ENCODE measurements around the gene APOBEC3H.

Gene APOBEC3H

DNA sequence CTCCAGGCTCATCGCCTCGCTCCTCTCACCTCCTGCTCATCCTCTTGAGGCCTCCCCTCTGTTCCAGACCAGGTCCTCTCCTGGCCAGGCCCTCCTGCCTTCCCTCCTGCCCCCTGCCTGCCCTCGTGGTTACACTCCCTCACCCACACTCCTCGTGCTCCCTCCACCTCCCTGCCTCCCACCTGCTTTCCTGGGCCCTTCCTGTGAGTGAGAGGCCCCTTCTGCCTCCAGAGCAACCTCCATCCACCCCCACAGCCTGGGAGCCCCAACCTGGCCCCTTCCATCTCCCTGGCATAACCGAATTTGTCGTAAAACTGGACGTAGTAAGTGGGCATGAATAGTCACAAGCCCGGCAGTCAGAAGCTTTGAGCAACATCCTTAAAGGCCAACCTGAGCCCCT is 15.4 kb upstream of the APOBEC3H start:
- no peak for DNase-seq

DNA sequence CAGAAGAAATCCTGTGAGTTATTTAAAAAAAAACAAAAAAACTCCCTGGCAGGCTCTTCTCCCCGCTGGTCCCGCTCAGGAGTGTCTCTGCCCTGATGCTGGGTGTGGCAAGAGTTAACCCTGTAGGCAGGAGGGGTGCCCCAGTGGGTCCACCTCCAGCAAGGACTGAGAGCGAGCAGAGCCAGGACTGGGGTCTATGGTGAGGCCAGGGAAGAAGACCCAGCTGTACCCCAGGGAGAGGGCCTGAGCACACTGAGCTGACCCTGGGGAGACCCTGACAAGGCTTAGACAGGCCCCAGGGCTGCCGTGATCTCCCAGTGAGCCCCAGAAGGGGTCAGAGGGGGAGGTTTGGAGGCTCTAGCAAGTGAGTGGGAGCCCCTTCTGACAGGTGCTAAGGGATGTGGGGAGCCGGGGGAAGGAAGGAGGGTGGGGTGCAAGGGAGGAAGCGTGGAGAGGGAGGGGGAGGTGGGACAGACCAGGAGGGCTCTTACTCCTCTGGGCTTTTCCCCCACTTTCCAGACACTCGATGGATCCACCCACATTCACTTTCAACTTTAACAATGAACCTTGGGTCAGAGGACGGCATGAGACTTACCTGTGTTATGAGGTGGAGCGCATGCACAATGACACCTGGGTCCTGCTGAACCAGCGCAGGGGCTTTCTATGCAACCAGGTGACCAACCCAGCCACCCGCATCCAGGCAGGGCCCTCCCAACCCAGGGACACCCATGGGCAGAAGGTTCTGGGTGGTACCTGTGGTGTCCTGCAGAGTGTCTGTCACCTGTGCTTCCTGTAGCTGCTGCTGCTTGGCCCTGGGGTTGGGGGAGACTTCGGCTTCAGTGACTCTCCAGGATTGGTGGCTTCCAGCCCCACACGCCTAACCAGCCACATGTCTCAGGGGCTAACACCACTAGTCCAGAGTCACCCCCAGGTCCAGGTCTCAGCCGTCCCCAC is 13.6 kb upstream of the APOBEC3H start:
- no peak for DNase-seq

DNA sequence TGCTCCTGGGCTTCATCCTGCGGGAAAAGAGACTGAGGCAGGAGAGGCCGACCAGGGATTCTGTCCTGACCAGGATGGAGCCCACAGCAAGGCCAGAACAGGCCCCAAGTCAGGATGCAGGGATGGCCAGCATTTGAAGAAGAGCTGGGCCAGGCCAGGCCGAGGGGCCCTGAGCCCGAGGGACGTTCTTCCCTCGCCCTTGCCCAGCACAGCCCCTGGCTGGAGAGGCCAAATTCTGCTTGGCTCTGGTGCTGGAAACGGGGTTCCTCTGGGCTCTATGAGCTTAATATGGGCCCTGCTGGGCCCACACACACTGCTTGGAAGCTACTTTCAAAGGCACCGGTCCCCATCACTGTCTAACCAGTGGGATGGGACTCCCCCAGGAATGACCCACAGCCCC is 12.4 kb upstream of the APOBEC3H start:
- no peak for DNase-seq

DNA sequence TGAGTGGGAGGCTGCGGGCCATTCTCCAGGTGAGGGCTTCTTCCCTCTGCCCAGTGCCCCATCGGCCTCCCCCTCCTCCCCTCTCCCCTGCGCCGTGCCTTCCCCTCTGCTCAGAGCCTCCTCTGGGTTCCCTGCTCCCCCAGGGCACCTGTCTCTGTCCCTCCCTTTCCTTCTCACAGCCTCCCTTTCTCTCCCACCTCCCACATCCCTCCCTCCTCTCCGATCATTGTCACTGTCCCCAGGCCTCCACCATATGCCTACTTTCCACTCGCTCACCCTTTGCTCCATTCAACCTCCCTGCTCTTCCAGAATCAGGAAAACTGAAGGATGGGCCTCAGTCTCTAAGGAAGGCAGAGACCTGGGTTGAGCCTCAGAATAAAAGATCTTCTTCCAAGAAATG is 9.9 kb upstream of the APOBEC3H start:
- no peak for DNase-seq

DNA sequence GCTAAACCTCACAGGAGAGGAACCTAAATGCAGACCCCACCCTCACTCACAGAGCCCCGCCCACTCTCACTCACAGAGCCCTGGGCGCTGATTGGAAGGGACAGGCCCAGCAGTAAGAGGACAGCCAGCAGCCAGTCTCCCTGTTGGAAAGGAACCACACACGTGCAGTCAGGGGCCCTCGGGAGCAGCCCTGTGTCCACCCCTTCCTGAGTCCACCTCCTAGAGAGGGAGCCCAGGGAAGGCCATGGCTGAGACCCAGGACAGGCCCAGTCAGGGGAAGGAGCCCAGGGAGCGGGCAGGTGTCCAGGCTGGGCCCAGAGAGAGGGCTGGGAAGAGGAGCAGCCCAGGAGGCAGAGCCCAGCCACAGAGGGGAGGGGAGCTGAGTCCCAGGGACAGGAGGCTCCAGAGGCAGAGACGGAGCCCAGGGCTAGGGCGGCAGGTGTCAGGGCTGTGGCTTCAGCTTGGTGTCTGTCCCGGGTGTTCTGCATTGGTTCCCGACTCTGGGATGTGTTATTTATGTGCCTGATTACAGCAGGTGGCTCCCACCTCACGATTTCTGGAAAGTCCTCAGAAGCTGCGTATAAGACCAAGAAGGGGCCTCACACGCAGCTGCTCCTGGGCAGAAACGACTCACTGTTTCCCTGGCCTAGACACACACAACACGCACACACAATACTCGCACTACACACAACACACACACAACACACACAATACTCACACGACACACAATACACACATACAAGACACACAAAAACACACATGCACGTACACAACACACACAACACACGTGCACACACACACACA is 9.0 kb upstream of the APOBEC3H start:
- peak in 1 of 2 experiments; percentile 13 for DNase-seq

DNA sequence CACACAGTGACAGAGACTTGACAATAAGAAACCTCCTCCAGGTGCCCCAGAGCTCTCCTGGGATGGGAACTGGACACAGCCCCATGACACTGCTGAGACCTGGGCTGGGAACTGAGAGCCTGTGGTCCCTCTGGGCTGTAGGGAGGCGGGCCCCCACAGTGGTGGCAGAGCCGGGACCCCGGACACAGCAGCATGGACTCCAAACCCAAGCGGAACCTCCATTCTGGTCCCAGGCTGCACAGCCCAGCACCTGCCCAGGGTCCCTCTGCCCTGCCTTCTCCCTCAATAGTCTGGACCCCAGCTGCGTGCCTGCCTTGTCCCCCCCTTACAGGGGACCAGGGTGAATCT is 8.4 kb upstream of the APOBEC3H start:
- DNase-seq = no peak

DNA sequence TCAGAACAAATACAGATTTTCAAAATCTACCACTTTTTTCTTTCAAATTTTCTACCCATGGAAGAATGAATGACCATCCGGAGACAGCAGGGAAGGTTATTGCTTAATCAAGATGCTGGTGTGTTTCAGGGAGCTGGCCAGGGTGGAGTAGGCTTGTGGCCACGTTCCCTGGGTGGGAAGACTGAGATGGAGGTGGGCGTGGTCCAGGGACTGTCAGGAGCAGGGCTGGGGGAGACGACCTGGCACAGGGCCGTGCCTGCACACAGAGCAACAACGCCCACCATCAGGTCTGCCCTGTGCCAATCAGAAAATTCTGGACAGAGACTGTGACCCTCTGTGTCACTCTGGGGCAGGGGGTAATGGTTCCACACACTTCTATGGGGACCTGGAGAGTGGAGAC is 7.1 kb upstream of the APOBEC3H start:
- peak in 1 of 2 experiments; percentile 17 for DNase-seq

DNA sequence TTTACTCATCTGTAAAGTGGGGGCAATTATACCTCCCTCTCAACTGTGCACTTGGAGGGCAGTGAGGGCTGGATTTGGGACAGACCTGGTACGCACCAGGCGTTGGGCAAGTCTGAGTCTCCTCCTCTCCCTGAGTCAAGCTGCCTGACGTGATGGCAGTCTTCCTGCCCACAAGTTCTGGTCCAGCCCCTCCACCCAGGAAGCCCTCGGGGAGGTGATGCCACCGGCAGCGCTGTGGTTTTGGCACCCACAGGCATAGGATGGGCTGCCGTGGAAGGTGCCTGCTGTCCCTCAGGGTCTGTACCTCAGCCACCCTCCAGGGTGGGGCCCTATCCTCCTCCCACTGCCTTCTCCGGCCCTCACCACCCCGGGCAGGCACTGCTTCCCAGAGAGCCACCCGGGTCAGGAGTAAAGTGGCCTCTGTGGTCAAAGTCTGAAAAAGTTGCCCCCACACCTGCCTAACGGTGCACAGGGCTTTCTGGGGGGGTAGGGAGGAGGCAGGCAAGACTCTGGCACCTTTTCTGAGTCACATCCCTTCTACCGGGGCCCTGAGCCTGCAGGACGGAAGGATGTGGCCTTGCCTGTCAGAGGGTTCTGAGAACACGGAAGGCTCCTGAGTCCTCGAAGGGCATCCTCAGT is 6.5 kb upstream of the APOBEC3H start:
- peak; percentile 83 to 88 for DNase-seq

DNA sequence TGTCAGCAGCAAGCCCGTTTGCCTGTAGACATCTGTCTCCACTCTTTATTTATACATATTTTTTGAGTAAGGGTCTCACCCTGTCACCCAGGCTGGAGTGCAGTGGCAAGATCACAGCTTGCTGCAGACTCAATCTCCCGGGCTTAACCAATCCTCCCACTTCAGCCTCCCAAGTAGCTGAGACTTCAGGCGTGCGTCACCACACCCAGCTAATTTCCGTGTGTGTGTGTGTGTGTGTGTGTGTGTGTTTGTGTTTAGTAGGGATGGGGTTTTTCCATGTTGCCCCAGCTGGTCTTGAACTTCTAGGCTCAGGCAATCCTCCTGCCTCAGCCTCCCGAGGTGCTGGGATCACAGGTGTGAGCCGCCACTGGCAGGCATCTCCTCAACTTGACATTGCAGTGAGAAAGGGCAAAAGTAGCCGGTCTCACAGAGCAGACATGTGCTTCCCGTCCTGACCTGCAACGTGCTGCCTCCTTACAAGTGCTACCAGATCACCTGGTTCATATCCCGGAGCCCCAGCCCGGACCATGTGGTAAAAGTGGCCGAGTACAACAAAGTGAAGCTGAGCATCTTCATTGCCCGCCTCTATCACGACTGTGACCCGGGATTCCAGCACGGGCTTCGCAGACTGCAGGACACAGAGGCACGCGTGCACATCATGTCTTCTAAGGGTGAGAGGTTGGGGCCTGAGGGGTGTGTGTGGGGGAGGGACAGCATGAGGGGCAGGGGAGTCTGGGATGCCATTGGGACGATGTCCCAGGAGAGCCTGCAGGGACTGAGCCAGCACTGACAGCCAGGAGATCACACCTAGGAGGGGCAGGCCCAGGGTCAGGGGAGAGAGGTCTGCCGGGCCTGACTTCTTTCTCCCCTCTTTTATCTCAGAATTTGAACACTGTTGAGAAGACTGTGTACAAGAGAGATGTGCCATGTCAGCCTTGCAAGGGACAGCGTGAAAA is 5.6 kb upstream of the APOBEC3H start:
- DNase-seq = no peak

DNA sequence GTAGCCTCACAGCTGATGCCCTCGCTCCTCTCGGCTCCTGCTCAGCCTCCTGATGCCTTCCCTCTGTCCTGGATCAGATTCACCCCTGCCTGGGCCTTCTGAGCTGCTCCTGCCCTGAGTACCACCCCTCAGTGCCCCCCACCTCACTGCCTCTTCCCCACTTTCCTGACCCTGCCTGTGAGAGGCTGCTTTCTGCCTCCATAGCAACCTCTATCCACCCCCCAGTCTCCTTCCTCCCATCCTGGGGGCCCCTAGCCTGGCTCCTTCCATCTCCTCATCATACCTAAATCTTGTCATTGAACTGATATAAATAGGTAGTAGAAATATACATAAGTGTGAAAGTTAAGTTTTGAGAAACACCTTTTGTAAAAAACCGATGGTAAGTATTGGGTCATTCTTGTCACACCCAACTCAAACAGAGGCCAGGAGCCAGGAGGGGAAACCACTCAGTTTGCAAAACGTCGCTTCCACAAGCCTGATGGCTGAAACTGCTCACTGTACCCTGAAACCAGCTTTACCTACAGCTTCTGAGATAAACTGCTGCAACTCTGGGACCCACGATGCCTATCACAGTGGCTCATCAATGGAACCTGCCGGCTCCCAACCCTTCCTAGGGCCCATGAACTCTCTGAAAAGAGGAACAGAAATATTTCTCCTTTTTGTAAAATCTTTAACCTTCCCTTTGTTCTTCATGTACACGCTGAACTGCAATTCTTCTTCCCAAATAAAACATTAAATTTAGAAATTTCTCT is 4.8 kb upstream of the APOBEC3H start:
- peak; percentile 48 to 66 for DNase-seq

DNA sequence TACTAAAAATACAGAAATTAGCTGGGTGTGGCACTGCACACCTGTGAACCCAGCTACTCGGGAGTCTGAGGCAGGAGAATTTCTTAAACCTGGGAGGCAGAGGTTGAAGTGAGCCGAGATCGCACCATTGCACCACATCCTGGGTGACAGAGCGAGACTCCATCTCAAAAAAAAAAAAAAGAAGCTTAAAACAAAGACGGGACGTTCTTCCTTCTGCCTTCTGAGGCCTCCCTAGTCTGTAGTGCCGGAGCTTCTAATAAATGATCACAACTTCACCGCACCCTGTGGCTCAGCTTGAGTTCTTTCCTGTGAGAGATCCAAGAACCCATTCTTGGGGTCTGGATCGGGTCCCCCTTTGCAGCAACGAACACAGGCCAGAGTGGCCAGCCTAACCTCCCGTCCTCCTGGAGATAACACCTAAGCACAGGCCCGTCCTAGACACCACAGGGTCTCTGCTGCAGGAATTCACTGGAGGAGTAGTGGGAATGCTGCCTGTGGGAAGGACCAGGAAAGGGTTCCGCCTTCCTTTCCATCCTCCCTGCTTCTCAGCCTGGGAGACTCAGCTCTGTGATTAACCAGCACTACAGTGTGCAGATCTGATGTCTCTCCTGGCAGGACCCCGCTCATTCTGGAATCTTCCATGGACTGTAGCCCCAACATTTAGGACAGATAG is 2.2 kb upstream of the APOBEC3H start:
- DNase-seq = no peak

DNA sequence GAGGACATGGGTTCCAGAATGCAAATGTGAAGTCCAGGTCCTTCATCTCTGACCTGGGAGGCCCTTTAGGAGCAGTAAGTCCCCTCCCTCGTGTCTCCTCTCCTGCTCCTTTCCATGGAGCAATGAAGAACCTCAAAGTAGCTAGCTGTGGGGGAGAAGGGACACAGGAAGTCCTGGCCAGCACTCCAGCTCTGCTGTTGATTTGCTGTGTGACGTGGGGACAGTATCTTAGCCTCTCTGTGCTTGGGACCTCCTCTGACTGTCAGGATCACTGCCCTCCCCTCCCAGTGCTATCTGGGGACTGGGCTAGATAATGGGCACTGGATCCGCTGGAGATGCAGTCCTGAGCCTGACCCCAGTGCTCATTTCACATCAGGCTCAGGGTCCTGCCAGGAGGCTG is 1.1 kb upstream of the APOBEC3H start:
- DNase-seq = no peak

DNA sequence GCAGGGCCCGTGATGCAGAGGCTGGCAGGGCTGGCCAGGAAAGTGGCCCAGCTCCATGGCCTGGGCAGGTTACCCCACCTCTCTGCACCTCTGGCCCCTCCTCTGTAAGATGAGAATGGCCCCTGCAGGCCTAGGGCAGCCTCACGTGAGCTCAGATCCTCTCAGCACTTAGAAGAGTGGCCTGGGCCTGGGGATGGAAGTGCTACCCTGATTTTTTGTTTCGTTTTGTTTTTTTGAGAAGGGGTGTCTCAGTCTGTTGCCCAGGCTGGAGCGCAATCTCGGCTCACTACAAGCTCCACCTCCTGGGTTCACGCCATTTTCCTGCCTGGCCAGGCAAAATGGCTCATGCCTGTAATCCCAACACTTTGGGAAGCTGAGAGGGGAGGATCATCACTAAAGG is 982 bp downstream of the APOBEC3H start:
- DNase-seq = no peak

DNA sequence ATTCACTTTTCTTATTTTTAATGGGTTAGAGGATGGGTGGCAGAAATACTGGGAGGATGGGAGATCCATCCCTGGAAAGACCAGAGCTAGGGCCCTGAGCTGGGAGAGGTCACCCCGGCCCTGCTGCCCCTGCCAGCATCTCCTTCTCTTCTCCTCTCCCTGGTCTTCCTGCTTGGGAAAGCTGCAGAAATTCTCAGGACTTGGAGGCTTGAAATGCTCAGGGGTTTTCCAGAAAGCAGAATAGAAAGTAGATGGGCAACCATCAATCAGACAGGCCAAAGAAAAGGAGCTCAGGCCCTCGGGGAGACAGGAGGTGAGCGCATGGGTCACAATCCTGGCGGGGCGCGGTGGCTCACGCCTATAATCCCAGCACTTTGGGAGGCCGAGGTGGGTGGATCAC is 1.5 kb downstream of the APOBEC3H start:
- no peak for DNase-seq

DNA sequence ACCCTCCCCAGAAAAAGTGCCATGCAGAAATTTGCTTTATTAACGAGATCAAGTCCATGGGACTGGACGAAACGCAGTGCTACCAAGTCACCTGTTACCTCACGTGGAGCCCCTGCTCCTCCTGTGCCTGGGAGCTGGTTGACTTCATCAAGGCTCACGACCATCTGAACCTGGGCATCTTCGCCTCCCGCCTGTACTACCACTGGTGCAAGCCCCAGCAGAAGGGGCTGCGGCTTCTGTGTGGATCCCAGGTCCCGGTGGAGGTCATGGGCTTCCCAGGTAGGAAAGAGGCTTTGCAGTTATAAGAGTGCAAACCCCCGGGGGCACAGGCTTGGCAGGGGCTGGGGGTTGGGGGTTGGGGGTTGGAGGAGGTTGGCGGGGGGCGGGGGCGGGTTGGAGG is 4.2 kb downstream of the APOBEC3H start:
- no peak for DNase-seq

DNA sequence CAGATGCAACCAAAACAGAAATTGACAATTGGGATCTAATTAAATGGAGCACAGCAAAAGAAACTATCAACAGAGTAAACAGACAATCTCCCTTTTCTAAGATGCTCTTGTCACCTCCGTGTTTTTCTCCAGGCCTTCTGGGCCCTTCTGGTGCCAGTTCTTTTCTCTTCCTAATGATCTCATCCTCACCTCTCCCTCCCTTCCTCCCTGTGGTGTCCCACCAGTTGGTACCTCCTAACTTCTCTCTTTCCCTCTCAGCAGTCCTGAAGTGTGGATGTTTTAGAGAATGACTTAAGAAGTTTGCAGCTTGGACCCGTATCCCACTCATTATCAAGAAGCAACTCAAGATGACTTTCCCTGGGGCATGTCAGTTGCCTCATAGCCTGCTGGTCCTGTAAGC is 6.4 kb downstream of the APOBEC3H start:
- DNase-seq = no peak

DNA sequence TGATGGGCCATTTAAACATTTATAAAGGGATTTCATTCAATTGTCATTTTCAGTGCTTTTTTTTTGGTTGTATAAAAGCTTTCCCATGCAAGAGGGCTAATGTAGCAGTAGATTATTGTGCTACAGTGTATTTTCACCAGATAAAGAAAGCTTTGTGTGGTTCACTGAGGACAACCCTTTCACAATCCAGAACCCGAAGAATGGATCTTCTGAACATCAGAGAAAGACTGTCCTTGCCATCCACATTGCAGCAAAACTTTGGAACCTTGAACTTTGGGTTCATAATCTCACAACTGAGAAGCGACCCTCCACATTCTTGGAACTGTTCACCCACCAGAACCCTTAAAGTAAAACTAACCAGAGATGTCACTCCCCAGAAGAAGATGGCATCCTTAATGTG is 9.3 kb downstream of the APOBEC3H start:
- no peak for DNase-seq

DNA sequence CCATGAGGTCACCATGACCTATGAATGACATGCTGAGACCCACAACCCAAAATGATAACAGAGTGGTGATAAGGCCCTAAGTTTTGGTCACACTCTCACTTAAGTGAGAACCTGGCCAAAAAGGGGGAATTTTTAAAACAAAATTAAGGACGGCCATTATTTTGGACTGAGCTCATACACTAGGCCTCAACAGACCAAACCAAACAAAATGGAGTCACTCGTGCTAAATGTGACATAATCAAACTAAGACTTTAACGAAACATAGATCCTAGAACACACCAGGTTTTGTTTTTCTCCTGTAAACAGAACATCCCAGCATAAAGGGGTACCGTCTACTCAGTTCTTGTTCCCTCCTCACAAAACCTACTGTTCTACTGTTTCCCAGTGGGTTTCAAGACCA is 11.4 kb downstream of the APOBEC3H start:
- no peak for DNase-seq

DNA sequence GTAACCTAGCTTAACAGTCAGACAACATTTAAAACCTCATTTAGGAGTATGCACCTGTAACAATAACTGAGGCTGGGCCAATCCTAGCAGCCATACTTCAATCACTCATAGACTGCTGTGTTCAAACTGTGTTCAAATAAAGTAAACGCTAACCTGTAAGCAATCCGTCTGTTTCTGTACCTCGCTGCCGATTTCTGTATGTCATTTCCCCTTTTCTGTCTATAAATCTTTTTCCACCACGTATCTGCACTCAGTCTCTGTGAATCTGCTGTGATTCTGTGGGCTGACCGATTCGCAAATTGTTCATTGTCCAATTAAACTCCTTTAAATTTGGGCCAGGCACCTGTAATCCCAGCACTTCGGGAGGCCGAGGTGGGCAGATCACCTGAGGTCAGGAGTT is 12.3 kb downstream of the APOBEC3H start:
- no peak for DNase-seq

DNA sequence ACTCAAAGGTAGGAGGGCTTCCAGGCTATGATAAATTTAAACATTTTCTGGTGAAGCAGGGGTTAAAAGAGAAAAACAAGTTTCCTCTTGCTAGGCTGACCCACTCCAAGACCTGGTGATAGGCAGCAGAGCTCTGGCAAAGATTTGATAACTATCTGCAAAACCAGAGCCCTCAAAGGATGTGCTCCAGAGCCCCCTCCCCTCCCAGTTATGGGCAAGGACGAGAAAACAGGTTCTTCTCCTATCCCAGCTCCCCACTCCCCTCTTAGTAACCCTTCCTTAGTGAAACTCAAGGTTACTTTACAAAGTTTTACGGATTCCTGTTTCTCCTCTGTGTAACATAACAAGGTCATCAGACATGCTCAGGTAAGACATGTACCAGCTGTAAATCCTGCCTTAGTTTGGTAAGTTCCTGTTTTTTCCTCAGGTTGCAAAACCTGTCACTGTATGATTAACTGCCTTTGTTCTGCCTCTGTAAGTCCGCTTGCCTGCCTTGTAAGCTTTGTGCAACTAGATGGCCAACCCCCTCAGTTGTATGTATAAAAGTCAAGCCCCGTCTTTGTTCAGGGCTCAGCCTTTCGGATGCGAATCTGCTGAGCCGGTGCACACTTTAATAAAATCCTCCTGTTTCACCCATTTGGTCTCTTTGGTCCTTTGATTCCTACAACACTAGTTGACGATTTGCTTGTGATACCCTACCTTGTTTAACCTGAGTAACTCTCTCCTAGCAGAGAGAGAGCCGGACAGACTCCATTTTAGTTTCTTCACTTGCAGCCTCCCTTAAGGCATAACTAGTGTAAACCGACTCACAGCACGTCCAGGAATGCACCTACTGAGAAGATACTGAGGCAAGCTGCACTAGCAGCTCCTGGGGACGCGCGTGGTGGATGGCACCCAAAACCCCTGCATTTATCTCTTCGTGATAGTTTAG is 13.9 kb downstream of the APOBEC3H start:
- DNase-seq = no peak
